Effector memory CD8-positive, alpha-beta T cell (primary cell): ENCODE results near the gene FBN1.

Experiments used
- ATAC-seq: fragments of 150-1000 bp; cut with Tn5 transposase; replicated peaks from 2 replicates; pipeline ENCODE4 v1.10.0; 2021; ENCODE audit warnings: mild to moderate bottlenecking, moderate library complexity
- DNase-seq, 3 experiments: peaks; one replicate each; pipeline ENCODE4 v3.0.0; 2021
- H3K27ac Mint-ChIP-seq, 2 donors: one replicate each; pipeline ENCODE4 v1.8.0; 2022; ENCODE audit warnings: mild to moderate bottlenecking in 2 of 2, mixed read lengths in 2 of 2, moderate library complexity in 2 of 2
- H3K27me3 Mint-ChIP-seq, 2 donors: one replicate each; pipeline ENCODE4 v1.8.0; 2022; ENCODE audit warnings: mixed read lengths in 2 of 2
- H3K36me3 Mint-ChIP-seq: one replicate; pipeline ENCODE4 v1.8.0; 2022; ENCODE audit warnings: mild to moderate bottlenecking, moderate library complexity, mixed read lengths; ENCODE audit not compliant: insufficient read depth
- H3K4me1 Mint-ChIP-seq, 2 donors: one replicate each; pipeline ENCODE4 v1.8.0; 2022; ENCODE audit warnings: low read depth in 2 of 2, mixed read lengths in 2 of 2
- H3K4me3 Mint-ChIP-seq, 2 donors: one replicate each; pipeline ENCODE4 v1.8.0; 2022; ENCODE audit warnings: mild to moderate bottlenecking in 2 of 2, mixed read lengths in 2 of 2, moderate library complexity in 2 of 2
- H3K9me3 Mint-ChIP-seq, 2 donors: one replicate each; pipeline ENCODE4 v1.8.0; 2022; ENCODE audit warnings: mixed read lengths in 2 of 2

Gene FBN1

DNA sequence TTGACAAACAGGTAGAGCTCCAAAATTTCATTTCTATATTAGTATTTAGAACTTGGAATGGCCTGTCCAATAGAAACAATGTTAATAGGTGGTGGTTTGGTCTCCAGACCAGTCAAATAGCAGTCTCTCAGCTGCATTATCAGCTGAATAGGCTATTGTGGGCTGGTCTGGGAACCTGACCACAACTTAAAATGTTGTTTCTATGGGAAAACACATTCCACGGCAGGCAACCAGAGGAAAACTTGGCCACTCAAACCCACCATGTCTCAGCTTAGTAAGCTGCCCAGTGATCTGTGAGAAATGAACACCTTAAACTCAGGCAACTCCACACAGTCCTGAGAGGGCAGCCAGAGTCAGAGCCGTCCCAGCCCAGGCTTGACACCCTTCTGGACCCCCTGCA, 20.4 kb downstream of the FBN1 start:
- DNase-seq (no peak), ATAC-seq (no peak)
- Mint-ChIP-seq H3K27me3 (peaks cover 0 to 12% of the 10 kb centered on the region in 2 donors), H3K4me3 (no peak overlapping the region), H3K27ac (no peak overlapping the region), H3K4me1 (no peaks in the 10 kb centered on the region), H3K9me3 (no peaks in the 10 kb centered on the region), H3K36me3 (no peaks in the 10 kb centered on the region)

- Mint-ChIP-seq H3K4me3 (no peak overlapping the region), H3K27me3 (peaks cover 3 to 12% of the 10 kb centered on the region in 2 donors), H3K36me3 (no peaks in the 10 kb centered on the region), H3K27ac (no peak overlapping the region), H3K9me3 (no peaks in the 10 kb centered on the region), H3K4me1 (no peaks in the 10 kb centered on the region)
- DNase-seq: no peak
- no peak for ATAC-seq
Measured at GRCh38 chr15:48624700-48625099, 20.8 kb downstream of the FBN1 start.

GRCh38 chr15:48623456-48623855, 22.1 kb downstream of the FBN1 start:
- no peaks in the 10 kb centered on the region for H3K4me1 Mint-ChIP-seq
- no peak overlapping the region for H3K4me3 Mint-ChIP-seq
- ATAC-seq: no peak
- H3K36me3 Mint-ChIP-seq: no peaks in the 10 kb centered on the region
- H3K9me3 Mint-ChIP-seq: no peaks in the 10 kb centered on the region
- no peak for DNase-seq
- H3K27ac Mint-ChIP-seq: no peak overlapping the region
- H3K27me3 Mint-ChIP-seq: peaks cover 12 to 18% of the 10 kb centered on the region in 2 donors

GRCh38 chr15:48622237-48622636, 23.3 kb downstream of the FBN1 start:
- H3K27me3 Mint-ChIP-seq: peaks cover 12 to 18% of the 10 kb centered on the region in 2 donors
- DNase-seq (no peak), ATAC-seq (no peak)
- H3K4me3 Mint-ChIP-seq: no peak overlapping the region
- H3K36me3 Mint-ChIP-seq: no peaks in the 10 kb centered on the region
- no peaks in the 10 kb centered on the region for H3K4me1 Mint-ChIP-seq
- no peaks in the 10 kb centered on the region for H3K9me3 Mint-ChIP-seq
- no peak overlapping the region for H3K27ac Mint-ChIP-seq

DNA sequence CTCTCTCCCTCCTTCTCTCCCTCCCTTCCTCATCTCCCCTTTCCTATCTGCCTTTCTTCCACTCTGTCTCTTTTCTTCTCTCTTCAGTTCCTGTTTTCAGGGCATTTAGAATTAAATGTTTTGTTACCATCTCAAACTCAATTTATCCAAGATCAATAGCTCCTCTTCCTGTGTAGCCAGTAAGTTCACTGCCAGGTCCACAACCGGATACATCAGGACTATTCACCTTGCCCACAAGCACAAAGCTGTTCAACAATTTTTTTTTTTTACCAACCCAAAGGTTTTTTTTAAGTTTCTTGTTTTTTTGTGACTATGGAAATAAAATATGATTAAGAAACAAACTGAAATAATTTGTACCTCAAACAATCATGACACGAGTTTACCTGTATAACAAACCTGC, 26.1 kb downstream of the FBN1 start:
- Mint-ChIP-seq H3K27me3 (peaks cover 12 to 14% of the 10 kb centered on the region in 2 donors), H3K36me3 (no peaks in the 10 kb centered on the region), H3K9me3 (no peaks in the 10 kb centered on the region), H3K27ac (no peak overlapping the region), H3K4me1 (no peaks in the 10 kb centered on the region), H3K4me3 (no peak overlapping the region)
- DNase-seq (no peak), ATAC-seq (no peak)

GRCh38 chr15:48617619-48618018, 27.9 kb downstream of the FBN1 start:
- H3K36me3 Mint-ChIP-seq: no peaks in the 10 kb centered on the region
- peaks cover 10 to 12% of the 10 kb centered on the region in 2 donors for H3K27me3 Mint-ChIP-seq
- no peaks in the 10 kb centered on the region for H3K4me1 Mint-ChIP-seq
- ATAC-seq (no peak), DNase-seq (no peak)
- no peak overlapping the region for H3K27ac Mint-ChIP-seq
- H3K4me3 Mint-ChIP-seq: no peak overlapping the region
- H3K9me3 Mint-ChIP-seq: no peaks in the 10 kb centered on the region

GRCh38 chr15:48616216-48616615, 29.3 kb downstream of the FBN1 start:
- no peak for ATAC-seq

DNA sequence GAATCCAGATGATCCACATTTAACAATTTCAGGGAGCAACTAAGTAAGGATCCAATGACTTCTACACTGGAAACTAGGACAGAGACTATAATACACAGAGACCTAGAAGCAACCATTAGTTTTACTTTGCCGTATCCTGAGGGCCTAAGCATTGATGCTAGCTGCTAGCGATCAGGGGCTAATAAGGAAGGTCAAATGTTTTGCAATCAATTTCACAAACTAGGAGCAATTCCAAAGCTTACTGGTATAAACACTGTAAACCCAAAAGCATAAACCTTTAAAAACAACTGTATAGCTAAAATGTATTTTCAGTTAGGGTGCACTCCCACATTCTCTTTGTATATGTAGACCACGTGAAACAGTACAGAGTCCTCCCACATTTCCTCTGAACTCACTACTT, 31.5 kb downstream of the FBN1 start:
- H3K4me1 Mint-ChIP-seq: no peaks in the 10 kb centered on the region
- no peak overlapping the region for H3K4me3 Mint-ChIP-seq
- DNase-seq (no peak), ATAC-seq (no peak)
- peaks cover 0 to 9% of the 10 kb centered on the region in 2 donors for H3K27me3 Mint-ChIP-seq
- H3K36me3 Mint-ChIP-seq: no peaks in the 10 kb centered on the region
- H3K9me3 Mint-ChIP-seq: peaks cover 0 to 2% of the 10 kb centered on the region in 2 donors
- no peak overlapping the region for H3K27ac Mint-ChIP-seq

More at GRCh38 chr15:48616216-48616615, 29.3 kb downstream of the FBN1 start:
- Mint-ChIP-seq H3K27ac (no peak overlapping the region), H3K27me3 (peaks cover 6 to 12% of the 10 kb centered on the region in 2 donors), H3K9me3 (no peaks in the 10 kb centered on the region), H3K4me1 (no peaks in the 10 kb centered on the region), H3K36me3 (no peaks in the 10 kb centered on the region), H3K4me3 (no peak overlapping the region)
- DNase-seq: no peak

DNA sequence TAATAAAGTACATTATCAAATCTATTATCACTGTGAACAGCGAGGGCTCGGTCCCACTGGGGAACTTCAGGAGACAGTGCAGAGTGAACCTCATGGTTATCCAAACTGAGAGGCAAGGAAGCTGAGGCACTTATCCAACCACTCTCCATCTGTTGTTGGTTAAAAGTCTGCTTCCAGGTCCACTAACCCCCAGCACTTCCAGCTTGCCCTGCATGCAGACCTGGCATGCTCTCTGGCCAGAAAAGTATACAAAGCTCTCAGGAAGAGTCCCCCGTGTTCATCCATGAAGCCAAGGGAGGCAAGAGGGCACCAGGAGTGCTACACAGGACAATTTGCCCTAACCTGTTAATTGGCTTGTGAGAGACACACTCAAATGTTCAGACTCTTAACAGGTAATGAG, 36.0 kb downstream of the FBN1 start:
- Mint-ChIP-seq H3K27me3 (peaks cover 0 to 19% of the 10 kb centered on the region in 2 donors), H3K36me3 (no peaks in the 10 kb centered on the region), H3K4me3 (no peak overlapping the region), H3K4me1 (no peaks in the 10 kb centered on the region), H3K27ac (no peak overlapping the region), H3K9me3 (peaks cover 0 to 6% of the 10 kb centered on the region in 2 donors)
- ATAC-seq: no peak
- no peak for DNase-seq

- Mint-ChIP-seq H3K4me1 (no peaks in the 10 kb centered on the region), H3K4me3 (no peak overlapping the region), H3K27ac (no peak overlapping the region), H3K27me3 (peaks cover 0 to 27% of the 10 kb centered on the region in 2 donors), H3K36me3 (no peaks in the 10 kb centered on the region), H3K9me3 (peaks cover 0 to 6% of the 10 kb centered on the region in 2 donors)
- ATAC-seq (no peak), DNase-seq (no peak)
Measured at GRCh38 chr15:48607846-48608245, 37.7 kb downstream of the FBN1 start.

DNA sequence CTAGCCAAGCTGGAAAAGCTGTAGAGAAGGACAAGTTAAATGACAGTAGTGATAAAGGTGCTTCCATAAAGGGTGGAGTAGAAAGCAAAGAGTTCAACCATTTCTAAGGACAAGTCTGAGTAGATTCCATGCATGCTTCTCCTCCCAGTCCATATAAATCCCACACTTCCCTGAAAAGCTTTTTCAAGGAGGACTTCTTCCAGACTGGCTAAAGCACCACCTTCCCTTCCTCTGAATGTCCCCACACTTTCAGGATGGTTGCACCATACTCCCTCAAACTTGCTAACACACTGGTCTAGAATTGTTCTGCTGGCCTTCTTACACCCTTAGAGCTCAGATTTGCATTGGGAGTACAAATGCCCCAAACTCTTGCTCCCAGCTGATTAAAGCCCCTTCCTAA, 40.9 kb downstream of the FBN1 start:
- H3K27me3 Mint-ChIP-seq: peaks cover 8 to 30% of the 10 kb centered on the region in 2 donors
- DNase-seq (no peak), ATAC-seq (no peak)
- H3K4me3 Mint-ChIP-seq: no peak overlapping the region
- no peaks in the 10 kb centered on the region for H3K36me3 Mint-ChIP-seq
- H3K4me1 Mint-ChIP-seq: no peaks in the 10 kb centered on the region
- H3K27ac Mint-ChIP-seq: no peak overlapping the region
- H3K9me3 Mint-ChIP-seq: peaks cover 0 to 6% of the 10 kb centered on the region in 2 donors

DNA sequence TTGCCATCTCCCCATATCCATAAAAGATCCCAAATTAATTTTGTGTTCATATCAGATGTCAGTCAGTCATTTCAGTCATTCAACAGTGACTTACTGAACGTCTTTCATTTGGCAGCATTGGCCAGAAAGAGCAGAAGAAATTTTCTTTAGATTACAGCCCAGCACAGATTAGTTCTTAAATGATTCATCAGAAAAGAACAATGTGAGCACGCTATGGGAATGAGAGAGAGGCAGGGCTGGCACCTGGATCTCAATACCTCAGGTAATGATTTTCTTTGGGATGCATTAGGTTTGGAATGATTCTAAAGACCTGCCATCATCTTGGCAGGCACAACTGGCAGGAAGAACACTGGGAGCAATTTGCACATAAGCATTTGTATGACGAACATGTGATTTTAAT, 41.6 kb downstream of the FBN1 start:
- ATAC-seq (no peak), DNase-seq (no peak)
- Mint-ChIP-seq H3K36me3 (no peaks in the 10 kb centered on the region), H3K9me3 (peaks cover 0 to 3% of the 10 kb centered on the region in 2 donors), H3K27me3 (peaks cover 8 to 26% of the 10 kb centered on the region in 2 donors), H3K27ac (no peak overlapping the region), H3K4me3 (no peak overlapping the region), H3K4me1 (no peaks in the 10 kb centered on the region)

- Mint-ChIP-seq H3K9me3 (no peaks in the 10 kb centered on the region), H3K27me3 (peaks cover 8 to 19% of the 10 kb centered on the region in 2 donors), H3K4me1 (no peaks in the 10 kb centered on the region), H3K27ac (no peak overlapping the region), H3K36me3 (no peaks in the 10 kb centered on the region), H3K4me3 (no peak overlapping the region)
- no peak for DNase-seq
- no peak for ATAC-seq
Measured at GRCh38 chr15:48603123-48603500, 42.4 kb downstream of the FBN1 start.

- DNase-seq: no peak
- ATAC-seq: no peak
- no peak overlapping the region for H3K4me3 Mint-ChIP-seq
- H3K9me3 Mint-ChIP-seq: no peaks in the 10 kb centered on the region
- peaks cover 8 to 19% of the 10 kb centered on the region in 2 donors for H3K27me3 Mint-ChIP-seq
- H3K27ac Mint-ChIP-seq: no peak overlapping the region
- H3K36me3 Mint-ChIP-seq: no peaks in the 10 kb centered on the region
- no peaks in the 10 kb centered on the region for H3K4me1 Mint-ChIP-seq
Measured at GRCh38 chr15:48602358-48603122, 43.0 kb downstream of the FBN1 start.
